Fibroblast of lung (primary cell): ENCODE data around the gene CTPS2.

Source experiments
- CTCF ChIP-seq, 2 donors: IDR thresholded peaks in 1 of 2; conservative IDR thresholded peaks in 1 of 2; 1 replicate in 1 of 2; 2 replicates in 1 of 2; pipeline ENCODE4 v1.5.1; 2011 to 2012; ENCODE audit warnings: low read length in 2 of 2, control low read depth in 1 of 2, inconsistent platforms in 1 of 2, low read depth in 1 of 2, mild to moderate bottlenecking in 1 of 2
- EZH2 ChIP-seq: IDR thresholded peaks from 2 replicates; pipeline ENCODE4 v1.5.1; 2012; ENCODE audit warnings: low read length, control low read depth, mild to moderate bottlenecking; ENCODE audit errors: missing control alignments

GRCh38 chrX:16586377-16587112 is 125.9 kb downstream of the CTPS2 start:
- no peak for TF ChIP-seq CTCF (conservative IDR thresholded peaks at IDR 0.05 in 1 of 2, IDR thresholded peaks at IDR 0.05 in 1 of 2; ENCODE audit: low read depth in 1 of 2, low read length in 2 of 2)
- no peak for TF ChIP-seq EZH2
